OCI-LY1 (cell line): ENCODE measurements around the gene ZFP90.
A peak's percentile ranks its signal among the peaks of the same experiment; 100 is the strongest.

Source experiments
- H2AFZ ChIP-seq: fragments of 200-600 bp; sonication (generic), shearing (Covaris generic); 2 replicates; pipeline ENCODE4 v1.6.0; 2014; ENCODE audit warnings: antibody characterized with exemption, mild to moderate bottlenecking, low read length
- H3F3A ChIP-seq: fragments of 200-600 bp; sonication (generic), shearing (Covaris generic); 2 replicates; pipeline ENCODE4 v1.6.0; 2014; ENCODE audit warnings: mild to moderate bottlenecking, antibody characterized with exemption, low read length, moderate library complexity; ENCODE audit not compliant: insufficient read depth
- H3K27ac ChIP-seq: fragments of 200-600 bp; sonication (generic); 2 replicates; pipeline ENCODE4 v1.5.1; 2014; ENCODE audit warnings: low read length, mixed run types, mild to moderate bottlenecking, low read depth; ENCODE audit not compliant: poor library complexity, severe bottlenecking
- H3K27me3 ChIP-seq: fragments of 200-600 bp; sonication (generic); 2 replicates; pipeline ENCODE4 v1.6.0; 2014; ENCODE audit warnings: antibody characterized with exemption, mild to moderate bottlenecking, low read length, moderate library complexity; ENCODE audit not compliant: insufficient read depth
- H3K36me3 ChIP-seq: fragments of 200-600 bp; sonication (generic); 2 replicates; pipeline ENCODE4 v1.6.1; 2014; ENCODE audit warnings: mild to moderate bottlenecking, antibody characterized with exemption, low read length, moderate library complexity, mixed read lengths; ENCODE audit not compliant: insufficient read depth
- H3K4me1 ChIP-seq: fragments of 200-600 bp; sonication (generic); 2 replicates; pipeline ENCODE4 v1.5.1; 2014; ENCODE audit warnings: mild to moderate bottlenecking, low read length, moderate library complexity; ENCODE audit not compliant: insufficient read depth, severe bottlenecking
- H3K4me2 ChIP-seq: fragments of 200-600 bp; sonication (generic), shearing (Covaris generic); 2 replicates; pipeline ENCODE4 v1.6.1; 2014; ENCODE audit warnings: low read length
- H3K4me3 ChIP-seq: fragments of 200-600 bp; sonication (generic); 2 replicates; pipeline ENCODE4 v1.5.1; 2014; ENCODE audit warnings: low read length, low read depth, mild to moderate bottlenecking, mixed read lengths; ENCODE audit not compliant: poor library complexity, severe bottlenecking
- H3K79me2 ChIP-seq: fragments of 200-600 bp; shearing (Covaris generic); 2 replicates; pipeline ENCODE4 v1.6.1; 2016; ENCODE audit warnings: mixed run types, low read length, mixed read lengths; ENCODE audit not compliant: insufficient read depth
- H3K9ac ChIP-seq: fragments of 200-600 bp; sonication (generic), shearing (Covaris generic); 2 replicates; pipeline ENCODE4 v1.6.1; 2014; ENCODE audit warnings: mild to moderate bottlenecking, low read length, mixed read lengths
- H3K9me2 ChIP-seq: fragments of 200-600 bp; sonication (generic), shearing (Covaris generic); 2 replicates; pipeline ENCODE4 v1.6.1; 2014; ENCODE audit warnings: low read depth, mild to moderate bottlenecking, low read length, mixed read lengths
- H3K9me3 ChIP-seq: fragments of 200-600 bp; shearing (Covaris generic); 2 replicates; pipeline ENCODE4 v1.6.1; 2014; ENCODE audit warnings: low read length, mixed read lengths
- H4K20me1 ChIP-seq: fragments of 200-600 bp; sonication (generic), shearing (Covaris generic); 2 replicates; pipeline ENCODE4 v1.6.0; 2016; ENCODE audit warnings: mild to moderate bottlenecking, low read length; ENCODE audit not compliant: insufficient read depth
- CTCF ChIP-seq: fragments of 200-600 bp; sonication (generic), shearing (Covaris generic); IDR thresholded peaks from 2 replicates; pipeline ENCODE4 v1.5.1; 2017; ENCODE audit warnings: mild to moderate bottlenecking, antibody characterized with exemption, low read length, moderate library complexity, mixed read lengths
- EZH2 ChIP-seq: fragments of 200-600 bp; sonication (generic), shearing (Covaris generic); IDR thresholded peaks from 2 replicates; pipeline ENCODE4 v1.8.0; 2017; ENCODE audit warnings: borderline replicate concordance, mixed run types, mild to moderate bottlenecking, antibody characterized with exemption, low read length, moderate library complexity, mixed read lengths

ZFP90 gene

GRCh38 chr16:68535331-68535730, 3.8 kb upstream of the ZFP90 start:
- Histone ChIP-seq H2AFZ (no peak overlapping the region), H3K27ac (no peak overlapping the region), H3F3A (no peaks in the 10 kb centered on the region), H3K9me3 (peaks cover 6% of the 10 kb centered on the region), H3K9ac (no peak overlapping the region), H3K27me3 (no peaks in the 10 kb centered on the region), H3K36me3 (peaks cover 15% of the 10 kb centered on the region), H3K4me1 (peaks cover 22% of the 10 kb centered on the region), H4K20me1 (no peaks in the 10 kb centered on the region), H3K9me2 (no peaks in the 10 kb centered on the region), H3K4me3 (no peak overlapping the region), H3K4me2 (no peak overlapping the region), H3K79me2 (no peaks in the 10 kb centered on the region)
- TF ChIP-seq CTCF (no peak), EZH2 (no peak)

GRCh38 chr16:68539711-68540239, 684 bp downstream of the ZFP90 start:
- Histone ChIP-seq H3K9me2 (no peaks in the 10 kb centered on the region), H3F3A (no peaks in the 10 kb centered on the region), H3K79me2 (no peaks in the 10 kb centered on the region), H4K20me1 (no peaks in the 10 kb centered on the region), H3K9ac (peak overlapping the region; percentile 77), H2AFZ (no peak overlapping the region), H3K27me3 (no peaks in the 10 kb centered on the region), H3K36me3 (peaks cover 38% of the 10 kb centered on the region), H3K27ac (peak overlapping the region; percentile 47), H3K9me3 (no peaks in the 10 kb centered on the region), H3K4me2 (peak overlapping the region; percentile 98), H3K4me1 (peaks cover 14% of the 10 kb centered on the region), H3K4me3 (peak overlapping the region; percentile 89)
- no peak for TF ChIP-seq CTCF
- TF ChIP-seq EZH2: no peak

- H3K36me3 ChIP-seq: peaks cover 91% of the 10 kb centered on the region
- H3K9me3 ChIP-seq: peaks cover 26% of the 10 kb centered on the region
Observed at GRCh38 chr16:68548947-68549346, 9.9 kb downstream of the ZFP90 start.

More at GRCh38 chr16:68548947-68549346, 9.9 kb downstream of the ZFP90 start:
- H3K79me2 ChIP-seq: no peaks in the 10 kb centered on the region
- H3K27me3 ChIP-seq: no peaks in the 10 kb centered on the region
- no peak overlapping the region for H3K4me3 ChIP-seq
- H3K27ac ChIP-seq: no peak overlapping the region
- no peak overlapping the region for H3K4me2 ChIP-seq
- no peaks in the 10 kb centered on the region for H3F3A ChIP-seq
- no peaks in the 10 kb centered on the region for H3K9me2 ChIP-seq
- no peak overlapping the region for H2AFZ ChIP-seq
- H3K4me1 ChIP-seq: no peaks in the 10 kb centered on the region
- H4K20me1 ChIP-seq: no peaks in the 10 kb centered on the region
- no peak overlapping the region for H3K9ac ChIP-seq
- TF ChIP-seq EZH2 (no peak), CTCF (no peak)
